ENCODE measurements around the gene ZC2HC1C.
"Not testable (repeated sequence)": the region's sequence is repeated elsewhere in the genome, so short reads cannot be mapped to it uniquely, and the experiment has no call there.

Gene ZC2HC1C

DNA sequence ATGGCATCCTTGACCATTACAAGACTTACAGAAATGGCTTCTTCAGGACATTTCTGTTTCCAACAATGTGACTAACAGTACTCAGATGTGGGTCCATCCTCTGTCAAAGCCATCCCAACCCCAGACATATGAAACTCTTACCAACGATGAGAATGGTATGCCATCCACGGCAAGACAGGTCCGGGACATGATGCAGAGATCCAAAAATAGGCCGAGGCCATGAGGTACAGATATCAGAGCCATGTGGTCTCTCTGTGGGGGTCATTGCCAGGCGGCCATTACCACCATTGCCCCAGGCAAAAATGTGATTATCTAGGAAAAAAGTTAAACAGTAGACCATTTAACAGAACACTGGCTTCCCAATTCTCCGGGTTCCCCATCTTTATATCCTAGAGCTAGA is 27.5 kb downstream of the ZC2HC1C start:
- DNase-seq = no peak

DNA sequence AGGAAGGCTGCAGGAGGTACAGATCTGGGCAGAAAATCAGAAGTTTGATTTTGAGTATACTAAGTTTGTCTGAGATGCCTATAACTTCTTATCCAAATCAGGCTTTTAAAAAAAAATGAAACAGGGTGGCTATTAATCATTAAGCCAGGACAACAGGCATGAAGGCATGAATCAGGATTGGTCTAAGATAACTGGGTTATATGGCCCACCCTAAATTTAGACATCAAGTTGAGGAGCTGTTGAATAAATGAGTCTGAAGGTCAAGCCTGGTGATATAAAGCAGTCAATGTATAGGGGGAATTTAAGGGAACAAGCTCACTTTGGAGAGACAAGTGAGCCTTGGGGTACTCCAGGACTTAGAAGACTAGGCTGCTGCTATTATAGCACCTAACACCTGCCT is 28.8 kb downstream of the ZC2HC1C start:
- no peak for DNase-seq

DNA sequence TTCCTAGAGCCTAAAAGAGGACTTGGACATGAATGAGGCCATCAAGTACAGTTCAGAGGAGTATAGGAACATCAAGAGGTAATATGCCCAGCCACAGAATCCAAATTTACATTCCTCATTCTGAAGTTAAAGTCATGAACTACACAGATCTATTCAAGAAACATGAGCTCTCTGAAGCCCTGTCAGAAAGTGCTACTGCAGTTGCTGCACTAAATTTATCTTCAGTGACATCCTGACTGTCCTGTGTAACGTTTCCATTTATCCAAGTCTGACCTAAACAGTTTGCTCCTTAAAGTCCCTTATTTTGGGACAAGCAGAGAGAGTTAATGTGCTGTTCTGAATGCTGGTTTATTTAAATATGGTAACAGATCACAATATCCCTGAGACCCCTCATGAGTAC is 29.2 kb downstream of the ZC2HC1C start:
- DNase-seq = no peak

DNA sequence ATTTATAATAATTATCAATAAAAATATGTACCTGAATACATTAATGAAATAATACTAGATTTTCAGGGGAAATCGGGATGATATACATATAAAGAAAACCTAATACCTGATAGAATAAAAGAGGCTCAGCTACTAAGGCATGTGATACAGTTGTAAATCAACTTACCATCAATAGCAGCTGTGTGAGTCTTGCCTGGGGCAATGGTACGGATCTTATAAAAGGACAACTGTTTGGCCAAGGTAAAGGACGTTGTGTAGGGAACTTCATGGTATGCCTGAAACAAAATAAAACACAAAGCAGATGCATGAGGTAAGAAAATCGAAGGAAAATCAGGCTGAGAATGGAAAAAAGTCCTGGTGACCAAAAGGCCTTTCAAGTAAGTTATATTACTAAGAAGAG is 32.0 kb downstream of the ZC2HC1C start:
- no peak for DNase-seq

DNA sequence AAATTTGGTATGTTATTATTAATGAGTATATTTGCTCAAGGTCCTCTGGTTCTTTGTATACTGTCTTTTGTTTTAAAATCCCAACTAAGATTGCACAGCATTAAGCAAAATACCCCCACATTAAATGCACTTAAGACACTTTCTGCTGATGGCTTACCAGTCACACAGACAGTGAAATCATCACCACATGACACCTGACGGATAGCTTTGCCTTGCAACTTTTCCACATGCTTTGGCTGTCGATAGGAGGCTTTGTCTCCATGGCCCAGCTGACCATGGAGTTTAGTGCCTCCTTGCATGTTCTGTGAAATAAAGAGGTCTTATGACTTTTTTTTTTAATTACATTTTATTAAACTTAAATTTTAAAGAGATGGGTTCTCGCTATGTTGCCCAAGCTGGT is 37.7 kb downstream of the ZC2HC1C start:
- DNase-seq = no peak

DNA sequence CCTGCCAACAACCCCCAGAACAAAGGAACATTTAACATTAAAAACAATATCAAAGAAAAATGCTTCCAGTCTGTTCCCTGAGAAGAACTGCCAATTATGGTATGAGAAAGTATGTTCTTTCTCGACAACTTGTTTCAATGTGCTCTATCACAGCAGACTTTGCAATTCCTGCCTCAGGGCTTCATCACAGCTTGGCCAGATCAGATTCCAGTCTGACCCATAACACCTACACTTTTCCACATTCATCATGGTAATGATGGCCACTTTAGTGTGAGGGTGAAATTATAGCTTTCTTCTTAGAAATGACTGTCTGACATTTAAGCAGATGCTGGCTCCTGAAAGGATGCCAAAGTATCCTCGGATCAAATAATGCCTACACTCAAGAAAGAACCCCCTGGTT is 40.4 kb downstream of the ZC2HC1C start:
- DNase-seq = no peak

DNA sequence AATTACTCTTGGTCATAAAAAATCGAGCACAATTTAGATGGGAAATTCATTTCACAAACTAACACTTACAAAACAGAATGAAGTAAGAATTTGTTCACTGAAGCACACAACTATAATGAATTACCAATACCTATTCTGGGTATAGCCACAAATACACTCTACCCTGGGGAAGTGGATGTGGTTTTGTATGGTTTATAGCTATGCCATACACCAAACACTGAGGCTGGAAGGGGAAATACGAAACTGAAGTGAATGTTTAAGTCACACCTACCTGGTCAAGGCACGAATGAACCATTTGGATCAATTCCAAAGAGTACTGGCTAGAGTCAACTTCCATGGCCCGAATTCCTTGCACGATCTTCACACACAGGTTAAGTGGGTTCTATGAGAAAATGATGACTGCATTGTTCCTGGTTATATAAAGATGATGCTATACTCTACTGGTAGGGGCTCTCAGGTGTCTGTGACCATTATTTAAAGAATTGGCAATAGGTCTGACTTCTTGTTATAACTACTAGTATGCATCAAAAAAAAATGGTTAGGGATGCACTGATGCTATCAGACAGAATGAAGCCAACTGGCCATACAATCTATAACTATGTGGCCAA is 44.6 kb downstream of the ZC2HC1C start:
- DNase-seq = no peak

DNA sequence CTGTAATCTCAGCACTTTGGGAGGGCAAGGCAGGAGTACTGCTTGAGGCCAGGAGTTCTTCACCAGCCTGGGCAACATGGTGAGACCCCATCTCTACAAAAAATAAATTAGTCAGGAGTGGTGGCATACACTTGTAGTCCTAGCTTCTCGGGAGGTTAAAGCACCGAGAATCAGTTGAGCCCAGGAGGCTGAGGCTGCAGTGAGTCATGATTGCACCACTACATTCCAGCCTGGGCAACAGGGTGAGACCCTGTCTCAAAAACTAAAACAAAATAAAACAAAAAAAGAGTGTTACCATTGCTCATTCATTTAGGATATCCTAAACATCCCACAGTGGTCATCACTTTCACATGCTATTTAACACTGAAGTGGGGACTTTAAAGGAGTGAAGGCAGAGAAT is 49.6 kb downstream of the ZC2HC1C start:
- no peak for DNase-seq

DNA sequence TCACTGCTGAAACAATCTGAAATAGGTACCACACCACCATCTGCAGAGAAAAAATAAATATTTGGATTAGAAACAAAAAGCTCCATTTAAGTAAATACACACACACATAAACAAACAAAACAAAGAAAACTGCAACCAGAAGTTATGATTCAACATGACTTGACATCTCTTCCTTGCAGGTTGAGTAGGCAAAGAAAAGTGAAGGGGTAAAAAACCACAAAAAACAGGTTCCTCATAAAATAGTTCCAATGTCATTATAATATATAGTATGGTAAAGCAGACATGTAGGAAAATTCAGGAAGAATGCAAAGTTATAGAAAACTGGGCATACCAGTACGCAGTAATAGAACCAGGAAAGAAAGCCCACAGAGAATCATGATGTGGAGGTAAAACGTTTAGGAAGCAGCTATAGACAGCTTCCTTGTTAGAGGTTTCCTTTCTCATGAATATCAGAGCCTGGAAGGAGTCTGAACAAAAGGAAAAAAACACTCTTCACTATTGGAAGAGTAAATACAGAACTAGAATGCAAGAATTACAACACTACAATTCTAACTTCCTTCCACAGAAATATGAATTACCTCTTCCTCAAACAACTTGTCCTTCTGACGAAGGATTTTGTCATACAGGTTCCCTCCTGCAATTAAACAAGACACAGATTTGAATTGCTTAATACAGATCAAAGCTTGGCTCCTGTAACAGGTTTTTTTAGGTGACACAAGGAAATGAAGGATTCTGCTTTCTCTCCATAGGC is 51.3 kb downstream of the ZC2HC1C start:
- DNase-seq = no peak

DNA sequence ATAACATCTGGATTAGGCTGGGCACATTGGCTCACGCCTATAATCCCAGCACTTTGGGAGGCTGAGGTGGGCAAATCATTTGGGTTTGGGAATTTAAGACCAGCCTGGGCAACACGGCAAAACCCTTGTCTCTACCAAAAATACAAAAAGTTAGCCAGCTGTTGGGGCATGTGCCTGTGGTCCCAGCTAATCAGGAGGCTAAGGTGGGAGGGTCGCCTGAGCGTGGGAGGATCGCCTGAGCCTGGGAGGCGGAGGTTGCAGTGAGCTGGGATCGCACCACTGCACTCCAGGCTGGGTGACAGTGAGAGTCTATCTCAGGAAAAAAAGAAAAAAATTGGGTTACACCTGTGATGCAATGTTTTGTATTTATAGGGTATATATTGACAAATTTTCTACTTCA is 52.1 kb downstream of the ZC2HC1C start:
- no peak for DNase-seq

DNA sequence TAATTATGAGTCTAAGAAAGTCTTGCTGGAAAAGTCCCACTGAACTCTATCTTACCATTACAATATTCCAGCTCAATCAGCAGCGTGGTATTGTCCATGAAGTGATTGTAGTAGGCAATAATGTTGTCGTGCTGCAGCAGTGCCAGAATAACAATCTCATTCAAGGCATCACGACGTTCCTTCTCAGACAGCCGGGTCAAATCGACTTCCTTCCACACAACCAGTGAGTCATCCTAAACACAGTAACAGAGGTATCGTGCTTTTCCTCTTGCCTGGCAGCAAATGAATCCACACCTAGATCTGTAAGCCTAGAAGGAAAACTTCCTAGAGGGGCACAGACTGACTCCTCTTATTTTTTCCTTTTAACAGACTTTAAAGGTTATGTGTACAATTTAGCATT is 54.5 kb downstream of the ZC2HC1C start:
- peak; percentile 40 for DNase-seq

DNA sequence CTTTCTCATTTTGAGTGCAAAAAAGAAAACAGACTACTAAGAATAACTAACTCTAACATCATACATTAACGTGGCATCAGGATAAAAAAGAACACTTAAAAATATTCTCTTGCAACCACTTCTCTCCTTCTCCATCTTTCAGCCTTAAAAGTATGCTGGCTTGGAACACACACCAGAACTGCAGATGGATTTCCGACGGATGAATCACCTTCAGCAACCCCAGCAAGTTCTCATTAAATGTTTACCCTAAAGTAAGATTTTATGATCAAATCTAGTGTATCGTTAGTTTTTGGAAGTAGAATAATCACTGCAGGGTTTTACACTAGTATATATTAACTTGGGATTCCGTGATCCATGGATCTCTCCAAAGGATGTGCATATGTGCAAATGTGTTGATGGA is 56.2 kb downstream of the ZC2HC1C start:
- no peak for DNase-seq

DNA sequence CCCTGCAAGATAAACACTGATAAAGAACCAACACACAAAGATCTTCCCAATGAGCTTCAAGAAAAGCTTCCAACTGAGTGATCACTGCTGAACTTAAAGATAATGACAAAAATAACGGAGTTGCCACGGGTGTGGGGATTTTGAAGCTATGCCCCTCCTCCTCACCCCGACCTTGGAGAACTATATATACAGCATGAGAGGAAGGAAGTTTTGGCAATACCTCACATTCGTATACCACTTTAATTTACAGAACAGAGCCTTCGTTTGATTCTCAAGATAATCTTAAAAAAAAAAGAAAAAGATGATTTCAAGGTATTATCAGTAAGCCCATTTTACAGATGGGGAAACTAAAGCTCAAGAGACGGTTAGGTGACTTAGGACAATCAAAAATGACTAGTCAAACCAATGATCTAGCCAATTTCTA is 56.7 kb downstream of the ZC2HC1C start:
- DNase-seq = no peak

DNA sequence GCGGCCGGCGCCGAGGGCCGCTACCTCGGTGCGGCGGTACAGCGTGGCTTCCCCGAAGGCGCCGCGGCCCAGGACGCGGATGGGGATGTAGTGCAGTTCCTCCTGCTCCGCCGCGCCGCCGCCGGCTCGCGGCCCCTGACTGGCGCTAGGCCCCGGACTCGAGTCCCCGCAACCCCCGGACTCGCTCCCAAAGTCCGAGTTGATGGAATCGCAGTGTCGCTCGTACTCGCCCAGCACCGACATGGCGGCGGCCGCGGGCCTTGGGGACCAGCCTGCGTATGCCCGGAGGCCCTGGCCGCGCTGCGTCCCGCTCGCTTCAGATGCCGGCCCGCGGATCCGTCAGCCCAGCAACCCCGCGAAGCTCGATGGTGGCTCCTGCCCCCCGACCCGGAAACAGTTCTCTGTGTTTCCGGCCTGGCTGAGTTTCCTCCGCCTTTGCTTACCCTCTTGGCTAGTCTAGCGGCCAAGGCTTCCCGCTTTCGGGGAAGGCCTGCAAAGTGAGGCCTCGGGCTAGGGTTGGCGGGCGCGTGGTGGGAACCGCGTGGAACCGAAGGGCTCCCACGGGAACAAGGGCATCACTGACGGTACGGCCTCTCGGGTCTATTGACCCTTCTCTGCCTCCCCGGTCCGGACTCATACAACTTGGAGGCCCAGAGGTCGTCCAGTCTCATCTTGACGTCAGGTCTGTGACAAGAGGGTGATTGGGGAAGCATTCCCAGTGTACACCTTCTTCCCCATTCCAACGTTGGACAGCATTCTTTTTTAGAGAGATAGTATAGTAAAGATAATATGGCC is 57.4 kb downstream of the ZC2HC1C start, which contains the start of gene NEK9:
Gene NEK9, minus strand, starts transcription at position 370 of the 795 bp plus-strand sequence. Its CDS starts 127 bp downstream, at position 243.
- DNase-seq = peak; percentile 88

DNA sequence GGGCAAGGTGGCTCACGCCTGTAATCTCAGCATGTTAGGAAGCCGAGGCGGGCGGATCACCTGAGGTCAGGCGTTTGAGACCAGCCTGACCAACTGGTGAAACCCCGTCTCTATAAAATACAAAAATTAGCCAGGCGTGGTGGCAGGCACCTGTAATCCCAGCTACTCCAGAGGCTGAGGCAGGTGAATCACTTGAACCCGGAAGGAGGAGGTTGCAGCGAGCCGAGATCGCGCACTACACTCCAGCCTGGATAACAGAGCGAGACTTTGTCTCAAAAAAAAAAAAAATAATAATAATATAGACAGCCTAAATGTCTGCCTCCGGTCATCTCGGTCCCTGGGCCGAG is 58.0 kb downstream of the ZC2HC1C start:
- not testable (repeated sequence) for DNase-seq

DNA sequence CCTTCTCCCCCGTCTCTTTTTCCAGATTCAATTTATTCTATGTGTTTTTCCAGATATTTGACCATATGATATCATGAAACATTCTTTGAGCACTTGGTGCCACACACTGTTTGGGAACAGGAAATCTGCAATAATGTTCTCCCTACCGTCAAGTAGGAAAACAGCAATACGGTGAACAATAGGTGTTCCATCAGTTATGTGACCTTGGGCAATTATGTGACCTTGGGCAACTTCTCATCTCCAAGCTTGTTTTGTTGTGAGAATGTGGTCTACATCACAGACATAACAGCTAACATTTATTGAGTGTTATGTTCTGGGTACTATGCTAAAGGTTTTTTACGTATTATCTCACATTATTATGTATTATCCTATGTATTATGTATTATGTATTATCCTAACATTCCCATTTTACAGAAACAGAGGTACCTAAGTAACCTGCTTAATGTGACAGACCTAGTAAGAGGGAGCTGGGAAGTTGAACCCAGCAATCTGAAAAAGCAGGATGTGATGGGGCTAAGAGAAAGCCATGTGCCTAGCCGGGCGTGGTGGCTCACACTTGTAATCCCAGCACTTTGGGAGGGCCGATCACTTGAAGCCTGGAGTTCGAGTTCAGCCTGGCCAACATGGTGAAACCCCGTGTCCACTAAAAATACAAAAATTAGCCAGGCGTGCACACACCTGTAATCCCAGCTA is 58.6 kb downstream of the ZC2HC1C start:
- no peak for DNase-seq

DNA sequence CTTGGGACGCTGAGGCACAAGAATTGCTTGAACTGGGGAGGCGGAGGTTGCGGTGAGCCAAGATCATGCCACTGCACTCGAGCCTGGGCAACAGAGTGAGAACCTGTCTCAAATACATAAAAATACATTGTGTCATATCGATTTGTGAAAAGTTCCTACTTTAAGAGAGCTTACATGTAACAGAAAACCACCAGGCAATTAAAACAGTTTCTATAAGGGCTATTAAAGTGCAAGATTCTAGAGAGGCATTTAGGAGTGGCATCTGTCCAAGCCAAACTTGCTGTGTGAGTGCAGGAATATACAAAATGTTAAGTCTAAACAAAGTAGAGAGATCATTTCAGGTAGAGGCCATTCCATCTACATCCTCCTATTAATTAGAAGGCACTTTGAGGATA is 59.2 kb downstream of the ZC2HC1C start:
- DNase-seq = no peak

Measured in CD4-positive, alpha-beta T cell treated with Interleukin-6 for 4 hours (primary cell).